DMS 273 (cell line): Measurements from ENCODE around the gene SPEF2.

Experiments used
- DNase-seq: peaks from one replicate; lab custom pipeline; 2025; ENCODE audit not compliant: unreplicated experiment; lab: John Stamatoyannopoulos, UW

Gene SPEF2

DNA sequence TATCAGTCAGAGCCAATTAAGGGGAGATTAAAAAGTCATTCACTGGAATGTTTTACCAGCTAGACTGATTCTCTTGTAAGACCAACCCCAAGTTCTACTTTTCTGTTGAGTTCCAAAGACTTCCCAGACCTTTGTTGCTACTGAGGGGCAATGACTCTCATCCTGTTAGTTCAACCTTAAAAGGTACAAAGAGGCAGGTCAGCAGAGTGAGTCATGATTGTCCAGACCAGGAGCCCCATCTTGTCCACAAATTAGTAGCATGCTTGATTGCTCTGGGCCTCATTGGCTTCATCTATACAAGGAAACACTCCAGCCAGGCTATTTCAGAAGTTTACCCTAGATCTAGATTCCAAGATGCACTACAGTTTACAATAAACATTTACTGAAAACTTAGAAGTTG, 159.1 kb downstream of the SPEF2 start:
- DNase-seq, result no peak

DNA sequence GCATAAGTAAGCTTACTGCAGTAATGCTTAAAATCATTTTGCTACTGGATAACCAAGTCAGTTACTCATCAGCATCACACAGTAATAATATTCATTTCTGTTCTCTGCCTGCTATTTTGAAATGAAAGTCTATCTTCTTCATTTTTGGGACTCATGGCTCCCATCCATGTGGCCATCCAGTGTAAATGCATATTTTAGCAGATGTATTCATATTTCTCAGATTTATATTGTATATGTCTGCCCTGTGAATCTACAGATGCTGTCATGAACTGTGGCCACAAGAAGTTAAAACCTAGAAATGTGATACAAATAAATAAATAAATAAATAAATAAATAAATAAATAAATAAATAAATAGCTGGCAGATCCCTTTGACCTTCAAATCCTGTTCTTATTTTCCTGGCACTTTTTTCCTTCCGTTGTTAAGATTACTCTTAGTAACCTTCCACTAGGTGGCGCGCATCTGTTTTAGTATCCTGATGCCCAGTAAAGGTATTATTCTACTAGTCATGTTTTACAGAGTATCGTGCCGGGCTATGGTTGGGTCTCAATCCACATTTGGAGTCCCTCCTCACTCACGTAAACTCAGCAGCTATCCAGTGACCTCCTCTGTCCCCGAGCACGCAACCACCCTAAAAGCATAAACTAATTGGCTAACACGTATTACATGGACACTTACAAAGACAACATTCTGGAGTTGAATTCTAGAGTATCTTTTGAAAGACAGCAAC, 159.9 kb downstream of the SPEF2 start:
- peak; percentile 94 for DNase-seq

DNA sequence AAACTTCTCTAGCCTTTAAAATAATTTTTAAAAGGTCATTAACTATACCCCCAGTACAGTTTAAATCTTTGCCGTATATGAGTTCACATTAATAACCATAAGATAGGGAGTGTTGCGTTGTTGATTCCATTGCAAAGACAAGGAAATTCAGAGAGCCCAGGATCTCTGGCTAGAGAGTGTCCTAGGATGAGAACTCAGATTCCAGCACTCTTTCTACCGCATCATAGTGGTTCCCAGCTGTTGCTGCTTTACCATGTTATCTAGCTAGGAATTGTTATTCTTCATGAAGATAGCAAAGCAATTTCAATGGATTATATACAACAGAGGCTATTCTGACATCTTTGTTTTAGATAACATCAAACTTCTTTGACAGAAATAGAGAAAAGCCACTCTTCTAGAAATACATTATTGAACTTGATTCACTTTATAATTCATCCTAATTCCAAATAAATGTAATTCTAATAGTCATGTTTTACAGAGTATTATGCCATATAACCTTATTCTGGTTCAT, 160.7 kb downstream of the SPEF2 start:
- DNase-seq, result no peak

DNA sequence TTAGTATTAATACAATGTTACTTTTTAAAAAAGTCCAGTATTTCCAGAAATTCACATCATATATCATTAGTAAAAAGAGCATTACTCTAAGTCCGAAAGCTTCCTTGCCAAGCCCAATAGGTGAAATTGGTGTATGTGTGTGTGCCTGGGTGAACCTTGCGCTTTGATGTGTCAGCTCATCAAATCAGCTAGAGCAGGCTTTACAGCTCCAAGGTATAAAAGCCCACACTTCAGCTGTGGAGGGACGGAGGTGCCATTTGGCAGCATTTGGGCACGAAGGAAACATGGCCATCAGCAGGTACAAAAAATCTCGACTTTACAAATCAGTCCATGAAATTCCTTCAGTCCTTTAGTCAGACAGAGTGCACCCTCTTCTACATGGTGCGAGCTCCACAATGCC, 162.6 kb downstream of the SPEF2 start:
- no peak for DNase-seq

DNA sequence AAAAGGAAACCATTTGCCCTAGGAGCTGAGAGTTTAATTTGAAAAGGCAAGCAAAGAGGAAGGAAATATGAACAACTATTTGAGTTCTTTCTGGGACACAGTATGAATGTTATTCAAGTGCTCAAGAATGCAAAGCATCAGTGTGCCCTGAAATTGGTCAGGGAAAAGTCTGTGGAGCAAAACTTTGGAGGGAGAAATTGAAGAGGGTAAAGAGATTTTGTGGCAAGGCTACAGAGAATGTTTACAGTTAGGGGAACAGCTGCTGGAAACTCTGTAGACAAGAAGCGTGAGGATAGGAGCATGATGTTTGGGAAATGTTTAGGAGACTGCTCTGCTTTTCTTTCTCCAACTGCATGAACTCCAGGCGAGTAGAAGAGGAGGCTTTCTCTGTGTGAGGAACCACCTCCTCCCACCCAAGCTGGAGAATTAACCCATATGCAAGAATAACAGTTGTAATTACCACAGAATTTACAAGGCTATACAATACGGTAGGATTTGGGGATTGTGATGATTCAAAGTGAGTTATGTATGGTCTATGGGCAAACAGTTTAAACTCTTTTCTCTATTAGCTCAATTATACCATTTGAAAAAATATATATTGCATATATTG, 163.6 kb downstream of the SPEF2 start:
- no peak for DNase-seq

DNA sequence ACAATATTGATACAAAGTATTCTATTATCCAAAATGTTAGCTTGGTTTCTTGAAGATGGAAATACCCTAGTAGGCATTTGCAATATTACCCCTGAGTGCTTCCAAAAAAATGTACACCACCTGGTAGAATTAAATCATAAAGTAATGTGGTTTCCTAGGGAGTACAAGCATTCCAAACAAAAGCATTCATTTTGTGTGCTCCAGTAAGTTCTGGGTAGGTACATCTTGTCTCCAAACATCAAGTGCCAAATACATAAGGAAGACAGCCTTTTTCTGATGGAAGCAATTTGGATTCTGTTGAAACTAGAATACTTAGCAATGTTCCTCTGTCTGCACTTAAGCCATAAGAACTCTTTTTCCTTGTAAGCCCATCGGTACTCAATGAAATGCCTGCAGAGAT, 165.9 kb downstream of the SPEF2 start:
- no peak for DNase-seq

DNA sequence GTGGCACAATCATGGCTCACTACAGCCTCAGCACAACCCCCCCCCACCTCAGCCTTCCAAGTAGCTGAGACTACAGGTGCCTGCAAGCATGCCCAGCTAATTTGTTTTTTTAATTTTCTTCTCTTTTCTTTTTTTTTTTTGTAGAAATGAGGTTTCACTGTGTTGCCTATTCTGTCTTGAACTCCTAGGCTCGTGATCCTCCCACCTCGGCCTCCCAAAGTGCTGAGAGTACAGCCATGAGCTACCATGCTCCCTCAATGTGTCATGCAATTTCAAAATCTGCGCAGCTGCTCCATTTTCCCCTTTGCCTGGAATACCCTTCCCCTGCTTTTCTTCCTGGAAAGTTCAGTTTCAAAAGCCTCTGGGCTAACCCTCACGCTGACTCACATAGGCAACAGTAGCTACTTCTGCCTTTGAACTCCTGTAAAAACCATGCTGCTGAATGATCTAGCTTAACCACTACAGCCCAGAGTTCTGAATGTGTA, 168.0 kb downstream of the SPEF2 start:
- no peak for DNase-seq

DNA sequence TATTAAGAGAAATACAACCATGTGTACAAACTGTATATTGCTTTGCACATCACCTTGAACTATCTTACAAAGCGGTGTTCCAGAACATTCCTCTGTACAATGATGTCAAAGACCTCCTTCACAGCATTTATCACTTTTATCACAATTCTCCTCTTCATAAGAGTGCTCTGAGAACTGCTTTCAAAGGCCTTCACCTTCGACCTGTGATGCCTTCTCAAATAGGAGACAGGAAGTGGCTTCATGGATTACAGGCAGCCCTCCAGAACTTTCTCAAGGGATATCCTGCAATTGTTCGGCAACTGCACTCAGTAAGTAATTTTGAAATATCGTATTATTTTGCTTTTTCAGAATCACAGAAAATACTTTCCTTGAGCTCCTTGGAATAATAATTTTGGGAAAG, 171.1 kb downstream of the SPEF2 start:
- DNase-seq, result no peak

DNA sequence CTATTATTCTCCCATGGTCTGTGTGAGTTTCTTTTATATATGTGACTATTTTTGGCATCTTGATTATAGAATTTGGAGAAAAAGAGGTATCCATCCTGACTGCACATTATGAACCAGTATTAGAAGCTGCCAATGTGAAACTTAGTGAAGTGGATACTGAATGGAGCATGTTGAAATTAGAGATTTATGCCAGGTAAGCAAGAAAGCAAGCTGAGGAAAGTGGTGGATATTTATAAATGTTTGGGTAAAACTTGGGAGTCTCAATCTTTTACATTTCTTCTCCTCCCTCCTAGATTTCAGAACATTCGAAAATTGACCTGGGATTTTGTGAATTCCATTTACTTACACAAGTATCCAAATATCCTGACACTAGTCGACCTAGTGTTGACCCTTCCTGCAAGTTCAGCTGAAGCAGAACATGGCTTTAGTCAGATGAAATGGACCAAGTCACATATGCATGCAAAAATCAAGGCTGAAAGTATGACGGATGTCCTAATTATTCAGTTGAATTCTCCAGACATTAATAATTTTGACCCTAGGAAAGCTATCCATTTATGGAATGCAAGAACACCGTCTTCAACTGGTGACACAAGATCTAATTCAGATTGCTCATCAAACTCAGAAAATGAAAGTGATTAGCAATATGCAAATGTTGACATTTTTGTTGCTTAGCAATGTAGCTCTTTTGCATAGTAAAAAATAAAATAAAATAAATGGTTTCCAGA, 172.2 kb downstream of the SPEF2 start:
- no peak for DNase-seq

DNA sequence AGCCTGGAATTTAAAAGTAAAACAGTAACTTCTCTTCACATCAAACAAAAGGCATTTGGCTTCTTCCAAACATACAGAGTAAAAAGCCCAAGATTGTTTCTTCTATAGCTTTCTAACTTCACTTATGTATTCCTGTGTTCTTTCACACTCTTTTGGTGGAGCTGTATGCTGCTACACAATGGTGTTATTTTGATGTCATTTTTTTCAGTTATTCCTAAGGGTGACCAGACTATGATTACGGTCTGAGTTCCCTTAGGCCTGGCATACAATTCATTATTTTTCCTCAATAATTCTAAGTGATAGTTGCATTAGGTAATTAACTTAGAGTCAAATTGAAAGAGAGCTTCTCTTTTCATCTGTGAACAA, 172.8 kb downstream of the SPEF2 start:
- no peak for DNase-seq

DNA sequence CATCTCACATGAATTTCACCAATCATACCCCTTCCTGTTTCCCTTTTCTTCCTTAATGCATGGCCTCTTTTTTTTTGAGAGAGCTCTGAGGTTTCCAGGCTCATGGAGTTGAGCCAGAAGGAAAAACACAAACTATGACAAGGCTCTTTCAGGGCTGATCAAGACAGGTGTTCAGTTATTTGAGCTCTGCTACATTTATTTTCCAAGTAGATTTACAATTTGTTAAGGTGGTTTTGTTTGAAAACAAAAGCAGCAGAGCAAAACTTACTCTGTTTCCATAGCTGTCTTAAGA, 176.6 kb downstream of the SPEF2 start:
- peak; percentile 17 for DNase-seq

DNA sequence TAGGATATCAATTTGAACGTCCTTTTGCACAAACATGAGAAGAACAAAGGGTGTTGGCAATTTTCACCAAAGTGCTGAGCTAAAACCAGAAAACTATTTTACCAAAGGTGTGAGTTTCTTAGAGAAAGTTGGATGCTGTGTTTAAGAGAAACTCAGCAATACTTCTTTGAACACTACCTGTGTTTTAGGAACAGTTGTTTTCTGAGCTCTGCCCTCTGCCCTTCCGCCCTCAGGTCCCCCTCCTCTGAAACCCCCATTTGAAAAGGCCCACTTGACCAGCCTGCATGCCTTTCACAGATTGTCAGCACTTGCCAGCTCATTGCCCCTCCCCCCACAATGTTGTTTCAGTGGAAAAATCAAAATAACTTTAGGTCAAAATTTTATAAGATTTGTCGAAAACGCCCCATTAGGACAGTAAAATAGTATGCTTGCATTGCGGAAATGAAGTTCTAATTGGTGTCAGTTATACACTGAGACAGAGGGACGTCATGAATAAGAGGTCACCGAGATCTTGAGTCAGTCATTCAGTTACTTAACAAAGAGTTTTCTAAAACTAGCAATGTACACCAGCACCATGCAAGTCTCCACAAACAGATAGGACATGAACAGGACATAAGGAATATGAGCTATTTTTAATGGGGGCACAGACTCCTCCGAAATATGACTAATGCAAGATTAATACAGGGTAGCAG, 177.2 kb downstream of the SPEF2 start:
- DNase-seq, result no peak

DNA sequence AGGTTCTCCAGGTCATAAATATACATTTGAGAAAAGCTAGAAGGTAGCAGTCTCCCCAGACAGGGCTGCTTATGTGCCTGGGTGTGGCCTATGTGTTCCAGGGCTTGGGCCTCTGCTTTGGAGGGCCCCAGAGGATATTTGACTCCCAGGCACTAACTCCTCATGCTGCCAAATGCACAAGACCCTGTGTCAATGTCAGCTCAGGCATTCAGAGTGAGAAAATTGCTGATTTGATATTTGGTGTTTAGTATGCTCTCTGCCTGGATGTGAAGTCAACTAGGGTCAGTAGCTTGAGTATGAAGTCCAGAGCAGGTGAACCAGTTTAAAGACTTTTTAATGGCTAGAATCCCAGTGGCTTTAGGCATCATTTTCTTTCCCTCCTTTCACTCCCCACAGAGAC, 181.5 kb downstream of the SPEF2 start:
- DNase-seq, result no peak

DNA sequence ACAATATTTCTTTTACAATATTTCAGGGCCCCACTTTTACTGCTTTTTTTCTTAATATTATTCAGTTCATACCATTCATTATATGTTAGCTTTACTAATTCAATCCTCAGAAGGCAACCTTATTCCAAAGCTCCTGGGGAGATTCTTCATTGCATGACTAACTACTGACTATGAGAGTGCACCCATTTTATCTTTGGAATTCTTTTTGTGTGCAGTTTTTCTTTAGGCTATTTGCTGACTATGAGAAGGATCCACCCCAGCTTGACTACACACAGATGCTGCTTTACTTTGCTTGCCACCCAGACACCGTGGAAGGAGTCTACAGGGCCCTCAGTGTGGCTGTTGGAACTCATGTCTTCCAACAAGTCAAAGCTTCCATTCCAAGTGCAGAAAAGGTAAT, 182.1 kb downstream of the SPEF2 start:
- DNase-seq, result no peak

DNA sequence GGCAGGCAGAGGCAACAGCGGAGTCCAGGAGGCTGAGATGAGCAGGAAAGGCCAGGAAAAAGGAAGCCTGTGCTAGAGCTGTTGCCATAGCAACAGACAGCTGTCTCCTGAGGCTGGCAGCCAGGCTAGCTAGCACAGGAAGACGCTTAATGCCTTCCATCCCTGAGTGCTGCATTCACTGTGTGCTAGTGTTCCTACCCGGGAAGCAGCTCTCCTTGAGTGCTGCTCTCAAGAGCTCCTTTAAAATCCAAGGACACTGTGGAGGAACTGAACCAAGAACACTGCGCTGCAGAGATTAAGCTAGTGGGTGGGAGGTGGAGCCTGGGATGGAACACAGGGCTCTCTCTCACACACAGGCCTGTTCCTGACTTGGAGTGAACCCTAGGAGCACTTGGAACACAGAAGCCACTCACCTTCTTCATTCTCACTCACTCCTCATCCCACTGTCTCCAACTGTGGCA, 185.6 kb downstream of the SPEF2 start:
- DNase-seq, result peak; percentile 90

DNA sequence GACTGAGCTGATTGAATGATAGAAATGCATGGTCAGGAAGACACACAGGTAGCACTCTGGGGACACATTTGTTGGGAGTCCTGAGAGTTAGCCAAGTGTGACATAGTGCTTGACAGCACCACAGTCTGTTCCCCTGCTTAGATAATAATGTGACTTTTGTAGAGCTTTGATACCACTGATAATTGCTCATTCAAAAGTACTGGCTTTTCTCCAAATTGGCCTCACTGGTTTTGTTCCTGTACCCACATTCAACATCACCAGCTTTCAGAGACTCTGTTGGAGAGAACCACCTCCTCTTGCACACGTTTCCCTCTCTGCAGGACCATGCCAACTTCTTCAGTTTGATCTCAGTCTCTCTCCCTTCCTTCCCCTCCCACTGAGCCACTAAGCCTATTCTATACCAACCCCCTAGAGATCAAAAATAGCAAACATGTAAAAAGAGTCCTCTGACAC, 186.6 kb downstream of the SPEF2 start:
- no peak for DNase-seq

DNA sequence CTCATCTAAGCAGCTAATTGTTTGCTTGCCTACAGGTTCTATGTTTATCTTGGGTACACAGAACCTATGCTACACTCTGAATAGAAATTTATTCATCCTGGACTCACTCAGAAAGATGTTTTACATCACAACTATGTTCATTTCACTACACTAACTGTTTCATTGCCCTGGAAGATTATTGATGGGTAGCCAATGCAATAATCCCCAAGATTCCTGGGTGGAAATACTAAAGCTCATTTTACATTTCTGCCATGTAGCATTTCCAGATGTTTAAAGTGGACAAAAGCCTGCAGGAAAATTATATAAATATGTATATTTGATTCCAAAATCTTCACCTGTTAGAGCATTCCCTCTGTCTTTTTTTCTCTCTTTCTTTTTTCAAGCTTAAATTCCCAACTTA, 187.2 kb downstream of the SPEF2 start:
- DNase-seq, result no peak

DNA sequence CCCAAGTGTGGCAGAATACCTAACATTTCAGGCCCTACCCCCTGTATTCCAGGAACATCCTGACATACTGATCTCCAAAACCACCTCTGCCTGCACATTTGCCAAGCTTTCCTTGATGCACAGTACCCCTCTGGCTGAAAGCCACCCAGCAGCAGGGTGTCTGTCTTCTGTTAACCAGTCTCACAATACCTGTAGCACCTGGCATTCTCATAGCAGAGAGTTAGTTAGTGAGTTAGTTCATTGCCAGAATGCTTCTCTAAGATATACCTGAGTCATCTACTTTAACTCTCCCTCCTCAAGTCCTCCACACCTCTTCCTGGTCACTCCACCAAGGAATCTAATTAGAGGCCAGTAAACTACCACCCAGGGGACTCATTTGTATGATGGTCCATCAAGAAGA, 192.9 kb downstream of the SPEF2 start:
- no peak for DNase-seq

DNA sequence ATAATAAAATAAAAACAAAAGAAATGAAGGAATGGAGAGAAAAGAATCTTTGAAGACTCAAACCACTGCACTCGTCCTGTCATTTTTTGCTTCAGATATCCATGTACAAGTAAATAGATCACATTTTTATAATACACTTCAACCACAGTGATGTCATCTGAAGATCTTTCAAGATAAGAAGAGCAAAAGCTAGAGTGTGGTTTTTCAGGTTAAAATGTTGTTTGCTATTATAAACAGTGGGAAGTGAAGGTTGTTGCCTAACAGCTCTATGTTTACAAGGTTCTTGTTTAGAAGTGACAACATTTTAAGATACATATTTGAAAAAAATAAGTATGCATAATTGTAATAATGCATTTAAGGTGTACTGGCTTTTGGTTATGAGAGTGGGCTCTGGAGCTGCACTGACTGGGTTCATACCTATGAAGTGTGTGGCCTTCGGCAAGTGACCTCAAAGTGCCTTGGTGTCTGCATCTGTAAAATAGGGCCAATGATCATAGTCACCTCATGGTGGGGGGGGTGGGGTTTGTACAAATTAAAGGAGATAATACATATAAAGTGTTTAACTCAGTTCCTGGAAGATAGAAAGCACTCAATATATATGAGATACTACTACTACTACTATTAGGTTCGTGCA, 193.6 kb downstream of the SPEF2 start:
- no peak for DNase-seq

DNA sequence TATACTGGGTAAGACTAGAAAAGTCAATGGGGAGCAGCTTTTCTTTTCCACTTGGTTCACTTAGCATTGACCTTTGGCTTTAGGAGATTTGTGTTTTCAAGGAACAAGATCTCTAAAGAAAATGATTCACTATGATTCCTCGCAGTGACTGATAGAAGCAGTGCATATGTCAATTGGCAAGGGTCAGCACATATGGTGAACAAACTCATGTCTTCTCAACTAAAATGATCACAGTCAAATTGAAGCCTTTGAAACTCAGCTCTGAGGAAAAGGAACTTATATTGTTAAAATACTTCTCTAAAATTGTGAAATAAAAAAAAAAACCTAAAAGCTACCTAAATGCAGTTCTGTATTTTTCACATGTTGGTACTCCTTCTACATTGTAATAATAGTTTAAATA, 195.9 kb downstream of the SPEF2 start:
- DNase-seq, result no peak
